ENCODE results near the gene FGFRL1. TPM values are rescaled to one million over a fixed set of nuclear protein-coding genes. Genes with fewer than 3 reads are reported as not detected.

Gene FGFRL1
- total and polyA plus RNA-seq, 2 of the 13 experiments (the other 11 are each of a cell fraction or from before 2014, with no cell fraction given): 19.1 to 30.6 TPM

GRCh38 chr4:1043651-1044468, 32.4 kb downstream of the FGFRL1 start (continued):
- TF ChIP-seq KIAA2018 (CRISPR knock-in tag; IDR thresholded peaks at IDR 0.05; ENCODE audit: borderline replicate concordance) (no peak), ZFP1 (CRISPR knock-in tag; IDR thresholded peaks at IDR 0.05) (no peak), SALL2 (CRISPR knock-in tag; IDR thresholded peaks at IDR 0.05) (no peak), CEBPG (CRISPR knock-in tag; IDR thresholded peaks at IDR 0.05) (peak; percentile 94), ZNF281 (CRISPR knock-in tag; IDR thresholded peaks at IDR 0.05; ENCODE audit: borderline replicate concordance) (no peak; the same call in 1 of the 2 replicates), MXD4 (CRISPR knock-in tag; IDR thresholded peaks at IDR 0.05) (no peak), ARID4A (CRISPR knock-in tag; IDR thresholded peaks at IDR 0.05; ENCODE audit: borderline replicate concordance) (peak; percentile 48; the same call in 1 of the 2 replicates), ZNF512 (CRISPR knock-in tag; IDR thresholded peaks at IDR 0.05) (no peak), ZNF629 (CRISPR knock-in tag; conservative IDR thresholded peaks at IDR 0.05) (no peak), EED (CRISPR knock-in tag; IDR thresholded peaks at IDR 0.05) (no peak), SP2 (CRISPR knock-in tag; IDR thresholded peaks at IDR 0.05) (no peak), SMAD9 (CRISPR knock-in tag; IDR thresholded peaks at IDR 0.05) (no peak)

All from HepG2 (cell line).